Activated naive CD8-positive, alpha-beta T cell treated with anti-CD3 and anti-CD28 coated beads, Interleukin-2, amount 10 ng/mL, durations not matched to agents 7 days and 5 days (primary cell): ENCODE results near the gene AP2B1. TPM values are rescaled to one million over a fixed set of nuclear protein-coding genes. Genes with fewer than 3 reads are reported as not detected.

Experiments
- ATAC-seq: fragments of 150-1000 bp; cut with Tn5 transposase; one replicate; pipeline ENCODE4 v1.10.0; 2021; ENCODE audit warnings: low read depth, moderate library complexity
- POLR2A ChIA-PET: fragments of 350-600 bp; sonication (Branson Sonifier 250); formaldehyde crosslinking; loops from one replicate; lab custom pipeline; 2021; ENCODE audit warnings: antibody characterized with exemption; lab: Charles Lee
- DNase-seq: peaks from one replicate; pipeline ENCODE4 v3.0.0; 2021
- H3K27ac Mint-ChIP-seq: one replicate; pipeline ENCODE4 v1.8.0; 2022; ENCODE audit warnings: mild to moderate bottlenecking, mixed read lengths
- H3K27me3 Mint-ChIP-seq: one replicate; pipeline ENCODE4 v1.8.0; 2022; ENCODE audit warnings: mild to moderate bottlenecking, moderate library complexity, mixed read lengths
- H3K36me3 Mint-ChIP-seq: one replicate; pipeline ENCODE4 v1.8.0; 2021; ENCODE audit warnings: mild to moderate bottlenecking, mixed read lengths
- H3K4me1 Mint-ChIP-seq: one replicate; pipeline ENCODE4 v1.8.0; 2021; ENCODE audit warnings: mixed read lengths
- H3K4me3 Mint-ChIP-seq: one replicate; pipeline ENCODE4 v1.8.0; 2022; ENCODE audit warnings: mild to moderate bottlenecking, moderate library complexity, mixed read lengths
- H3K9me3 Mint-ChIP-seq: one replicate; pipeline ENCODE4 v1.8.0; 2021; ENCODE audit warnings: mixed read lengths
- total RNA-seq, 2 experiments: library from RNA; stranded (reverse); gene quantifications; one replicate each; pipeline ENCODE4 v1.2.3, GENCODE V29; 2021

AP2B1 gene
- total RNA-seq = 100 to 1,000 TPM; 154 to 163 TPM

GRCh38 chr17:35587074-35587961 is at the start of gene AP2B1:
Gene AP2B1 (plus strand): TSS chr17:35587322. CDS start chr17:35594031, 6,709 bp downstream.
- POLR2A ChIA-PET = interaction anchor here (0.6 to 2.7 kb wide), 12 partner anchors 9 to 346 kb away, joined by 3 to 32 read pairs (median 6); partner anchors contain the start of genes PEX12, SLFN12L and TAF15
- H3K4me1 Mint-ChIP-seq = peaks cover 32% of the 10 kb centered on the region
- peak within 1 kb of the TSS; percentile 99 for H3K27ac Mint-ChIP-seq
- H3K9me3 Mint-ChIP-seq = no peaks in the 10 kb centered on the region
- peak; percentile 99 for ATAC-seq
- DNase-seq = peak; percentile 98
- no peaks in the 10 kb centered on the region for H3K27me3 Mint-ChIP-seq
- H3K4me3 Mint-ChIP-seq = peak within 1 kb of the TSS; percentile 94
- peaks cover 3% of the 10 kb centered on the region for H3K36me3 Mint-ChIP-seq

- POLR2A ChIA-PET = interaction anchor here (0.6 to 7.2 kb wide), 18 partner anchors 11 to 418 kb away, joined by 3 to 172 read pairs (median 5); partner anchors contain the start of genes AP2B1, PEX12, RAD51D and SLFN11
- Mint-ChIP-seq H3K4me3 (peak within 1 kb of the TSS; percentile 94), H3K36me3 (peaks cover 35% of the 10 kb centered on the region), H3K4me1 (peaks cover 44% of the 10 kb centered on the region), H3K27me3 (no peaks in the 10 kb centered on the region), H3K27ac (peak within 1 kb of the TSS; percentile 99), H3K9me3 (no peaks in the 10 kb centered on the region)
- ATAC-seq (peak; percentile 70), DNase-seq (no peak)
These were observed 49.5 kb upstream of the AP2B1 start, which contains the start of gene SLFN12L for GRCh38 chr17:35537601-35538141. Gene SLFN12L (minus strand): TSS chr17:35537678. CDS start chr17:35522364, 15,314 bp downstream.

DNA sequence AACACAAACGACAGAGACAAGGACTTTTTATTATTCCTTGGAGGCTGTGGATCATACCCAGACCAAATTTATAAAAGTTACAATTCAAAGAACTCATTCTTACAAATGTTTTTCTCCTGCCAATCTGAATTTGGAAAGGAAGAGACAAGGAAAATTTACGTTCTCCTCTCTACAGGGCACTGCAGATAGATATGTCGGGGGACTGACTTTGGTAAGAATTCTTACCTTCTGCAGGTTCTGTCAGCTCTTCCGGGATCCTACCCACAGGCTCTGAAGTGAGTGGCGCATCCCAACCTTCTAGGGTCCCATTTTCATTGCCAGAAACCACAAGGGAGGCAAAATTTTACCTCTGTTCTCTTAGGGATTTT is 47.5 kb upstream of the AP2B1 start:
- DNase-seq (no peak), ATAC-seq (no peak)
- Mint-ChIP-seq H3K27ac (peak overlapping the region; percentile 99), H3K27me3 (no peaks in the 10 kb centered on the region), H3K36me3 (peaks cover 26% of the 10 kb centered on the region), H3K4me1 (peaks cover 49% of the 10 kb centered on the region), H3K9me3 (no peaks in the 10 kb centered on the region), H3K4me3 (peak overlapping the region; percentile 94)
- POLR2A ChIA-PET = interaction anchor here (0.7 to 7.2 kb wide), 9 partner anchors 17 to 369 kb away, joined by 3 to 172 read pairs (median 7); partner anchors contain the start of genes PEX12 and SLFN5

DNA sequence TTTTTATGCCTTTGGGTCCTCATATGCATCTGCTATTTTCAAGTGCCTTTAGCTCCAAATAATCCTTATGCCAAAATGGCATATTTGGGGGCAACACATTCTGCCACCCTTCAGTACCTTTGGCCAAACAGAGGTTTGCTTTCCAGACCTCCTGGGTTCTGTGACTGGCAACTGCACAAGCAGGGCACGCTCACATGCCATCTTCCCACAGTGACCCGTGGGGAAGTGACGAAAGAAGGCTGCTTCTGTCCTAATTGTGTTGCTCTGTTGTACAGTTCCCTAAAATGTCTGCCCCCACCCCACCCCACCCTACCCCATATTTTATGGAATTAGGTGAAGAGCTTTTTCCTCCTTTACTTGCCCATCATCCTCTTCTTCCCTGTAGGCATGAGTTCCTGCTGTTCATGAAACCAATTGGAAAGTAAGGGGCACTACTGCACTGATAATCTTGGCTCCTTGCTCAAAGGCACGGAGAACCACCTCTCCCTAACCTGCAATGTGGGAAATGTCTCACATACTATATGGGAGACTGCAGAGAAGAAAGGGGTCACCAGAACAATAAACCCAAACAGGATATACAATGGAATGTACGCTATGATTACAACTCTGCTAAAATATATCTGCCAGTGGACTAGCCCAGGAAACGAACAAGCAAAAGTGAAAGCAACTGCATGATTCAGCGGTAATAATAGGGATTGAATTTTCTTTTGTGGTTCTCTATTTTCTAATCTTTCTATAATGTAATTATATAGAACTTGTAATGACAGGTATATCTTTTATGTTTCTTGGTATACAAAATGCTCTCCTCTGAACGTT is 46.3 kb upstream of the AP2B1 start:
- DNase-seq (peak; percentile 46), ATAC-seq (peak; percentile 30)
- Mint-ChIP-seq H3K27ac (peak overlapping the region; percentile 99), H3K9me3 (no peaks in the 10 kb centered on the region), H3K27me3 (no peaks in the 10 kb centered on the region), H3K4me3 (peak overlapping the region; percentile 94), H3K36me3 (peaks cover 20% of the 10 kb centered on the region), H3K4me1 (peaks cover 51% of the 10 kb centered on the region)
- POLR2A ChIA-PET = interaction anchor here (1.0 to 2.6 kb wide), 5 partner anchors 38 to 399 kb away, joined by 3 to 10 read pairs (median 5); partner anchors contain the start of genes PEX12 and SLFN5

GRCh38 chr17:35541434-35541833 is 45.7 kb upstream of the AP2B1 start:
- POLR2A ChIA-PET = interaction anchor here (1.3 to 2.6 kb wide), 3 partner anchors 37 to 400 kb away, joined by 3 to 10 read pairs (median 6); partner anchors contain the start of genes PEX12 and SLFN5
- DNase-seq = no peak
- H3K27ac Mint-ChIP-seq = peak overlapping the region; percentile 99
- ATAC-seq = no peak
- H3K27me3 Mint-ChIP-seq = no peaks in the 10 kb centered on the region
- peaks cover 15% of the 10 kb centered on the region for H3K36me3 Mint-ChIP-seq
- H3K9me3 Mint-ChIP-seq = no peaks in the 10 kb centered on the region
- peak overlapping the region; percentile 94 for H3K4me3 Mint-ChIP-seq
- H3K4me1 Mint-ChIP-seq = peaks cover 51% of the 10 kb centered on the region

- Mint-ChIP-seq H3K4me3 (peak overlapping the region; percentile 6), H3K9me3 (no peaks in the 10 kb centered on the region), H3K27me3 (no peaks in the 10 kb centered on the region), H3K36me3 (peaks cover 7% of the 10 kb centered on the region), H3K27ac (no peak overlapping the region), H3K4me1 (peaks cover 54% of the 10 kb centered on the region)
- ATAC-seq = no peak
- POLR2A ChIA-PET = interaction anchor here (1.0 to 1.7 kb wide), 2 partner anchors 36 to 266 kb away, joined by 4 to 10 read pairs; partner anchors contain the start of genes PEX12 and TAF15
- no peak for DNase-seq
These were observed 44.1 kb upstream of the AP2B1 start for GRCh38 chr17:35542990-35543389.

GRCh38 chr17:35543856-35544255 is 43.3 kb upstream of the AP2B1 start:
- POLR2A ChIA-PET = no interaction called here
- ATAC-seq (no peak), DNase-seq (no peak)
- H3K36me3 Mint-ChIP-seq = peaks cover 7% of the 10 kb centered on the region
- no peaks in the 10 kb centered on the region for H3K9me3 Mint-ChIP-seq
- H3K4me3 Mint-ChIP-seq = no peak overlapping the region
- H3K27ac Mint-ChIP-seq = no peak overlapping the region
- H3K4me1 Mint-ChIP-seq = peaks cover 46% of the 10 kb centered on the region
- H3K27me3 Mint-ChIP-seq = no peaks in the 10 kb centered on the region

GRCh38 chr17:35545150-35545549 is 42.0 kb upstream of the AP2B1 start:
- H3K4me1 Mint-ChIP-seq = peaks cover 34% of the 10 kb centered on the region
- POLR2A ChIA-PET = interaction anchor here (0.7 to 0.9 kb wide), 2 partner anchors 9 to 41 kb away, joined by 3 read pairs; no protein-coding TSS in a partner anchor
- no peak for ATAC-seq

GRCh38 chr17:35546487-35546886 is 40.6 kb upstream of the AP2B1 start:
- H3K36me3 Mint-ChIP-seq = peaks cover 7% of the 10 kb centered on the region
- ATAC-seq (no peak), DNase-seq (no peak)
- H3K9me3 Mint-ChIP-seq = no peaks in the 10 kb centered on the region
- POLR2A ChIA-PET = no interaction called here
- no peak overlapping the region for H3K4me3 Mint-ChIP-seq
- H3K4me1 Mint-ChIP-seq = peaks cover 24% of the 10 kb centered on the region
- H3K27me3 Mint-ChIP-seq = no peaks in the 10 kb centered on the region
- H3K27ac Mint-ChIP-seq = no peak overlapping the region

More at GRCh38 chr17:35545150-35545549, 42.0 kb upstream of the AP2B1 start:
- H3K4me3 Mint-ChIP-seq = no peak overlapping the region
- H3K27me3 Mint-ChIP-seq = no peaks in the 10 kb centered on the region
- H3K36me3 Mint-ChIP-seq = peaks cover 7% of the 10 kb centered on the region
- DNase-seq = no peak
- H3K27ac Mint-ChIP-seq = no peak overlapping the region
- no peaks in the 10 kb centered on the region for H3K9me3 Mint-ChIP-seq

GRCh38 chr17:35548208-35548810 is 38.8 kb upstream of the AP2B1 start:
- peaks cover 6% of the 10 kb centered on the region for H3K36me3 Mint-ChIP-seq
- POLR2A ChIA-PET = interaction anchor here (0.5 to 1.3 kb wide), 2 partner anchors 15 to 235 kb away, joined by 3 read pairs; no protein-coding TSS in a partner anchor

DNA sequence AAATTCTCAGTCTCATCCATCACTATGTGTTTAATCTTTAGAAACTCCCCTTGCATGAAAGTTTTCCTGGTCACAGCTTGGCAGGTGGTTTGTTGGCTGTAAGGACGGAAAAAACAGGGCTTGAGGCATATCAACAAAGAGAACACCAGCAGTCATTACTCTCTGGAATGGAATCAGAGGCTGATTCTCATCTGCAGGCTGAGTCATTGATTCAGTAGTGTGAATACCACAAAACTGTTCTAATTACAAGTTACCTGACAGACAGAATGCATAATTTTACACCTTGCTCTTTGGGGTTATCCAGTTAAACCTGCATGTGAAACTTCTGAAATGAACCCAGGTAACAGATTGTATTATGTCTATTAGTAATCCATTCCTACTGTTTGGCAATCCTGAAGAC is 38.1 kb upstream of the AP2B1 start:
- Mint-ChIP-seq H3K36me3 (peaks cover 5% of the 10 kb centered on the region), H3K4me1 (peaks cover 11% of the 10 kb centered on the region), H3K9me3 (no peaks in the 10 kb centered on the region), H3K27me3 (no peaks in the 10 kb centered on the region), H3K4me3 (no peak overlapping the region), H3K27ac (no peak overlapping the region)
- POLR2A ChIA-PET = interaction anchor here (0.7 kb wide), 1 partner anchor 11 kb away, joined by 3 read pairs; the partner anchor contains the start of gene SLFN12L
- DNase-seq = no peak
- ATAC-seq = no peak

More at GRCh38 chr17:35548208-35548810, 38.8 kb upstream of the AP2B1 start:
- Mint-ChIP-seq H3K27ac (no peak overlapping the region), H3K4me3 (no peak overlapping the region), H3K27me3 (no peaks in the 10 kb centered on the region), H3K4me1 (peaks cover 16% of the 10 kb centered on the region), H3K9me3 (no peaks in the 10 kb centered on the region)
- DNase-seq (no peak), ATAC-seq (no peak)

DNA sequence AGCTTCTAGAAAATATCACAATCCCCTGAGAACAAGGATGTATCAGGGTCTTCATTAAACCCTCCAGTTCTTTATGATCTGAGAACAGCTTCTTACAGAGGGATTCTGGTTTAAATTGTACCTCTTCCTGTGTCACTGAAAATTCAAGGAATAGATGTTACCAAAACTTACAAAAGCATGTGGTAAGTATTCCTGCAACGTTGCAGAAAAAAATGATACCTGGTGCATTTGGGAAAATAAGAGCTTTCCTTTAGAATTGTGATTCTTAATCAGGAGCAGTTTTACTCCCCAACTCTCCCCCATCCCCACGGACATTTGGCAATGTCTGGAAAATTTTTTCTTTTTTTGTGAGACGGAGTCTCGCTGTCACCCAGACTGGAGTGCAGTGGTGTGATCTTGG is 33.8 kb upstream of the AP2B1 start:
- ATAC-seq (no peak), DNase-seq (no peak)
- no peaks in the 10 kb centered on the region for H3K4me1 Mint-ChIP-seq
- H3K4me3 Mint-ChIP-seq = no peak overlapping the region
- peaks cover 9% of the 10 kb centered on the region for H3K27me3 Mint-ChIP-seq
- H3K27ac Mint-ChIP-seq = no peak overlapping the region
- POLR2A ChIA-PET = no interaction called here
- H3K36me3 Mint-ChIP-seq = no peaks in the 10 kb centered on the region
- no peaks in the 10 kb centered on the region for H3K9me3 Mint-ChIP-seq
